GM06990 (cell line): Measurements from ENCODE around the gene FAM83D.

Experiments
- DNase-seq: peaks from one replicate; pipeline ENCODE4 v3.0.0-alpha.2; 2011; ENCODE audit not compliant: insufficient read length; ENCODE audit errors: extremely low read depth
- H3K27me3 ChIP-seq: replicated peaks from 2 replicates; pipeline ENCODE4 v1.6.0; 2011; ENCODE audit warnings: low read length; ENCODE audit not compliant: control insufficient read depth, insufficient read depth
- H3K36me3 ChIP-seq: 2 replicates; pipeline ENCODE4 v1.5.1; 2011; ENCODE audit warnings: low read length; ENCODE audit not compliant: control insufficient read depth, insufficient read depth
- H3K4me3 ChIP-seq: replicated peaks from 2 replicates; pipeline ENCODE4 v1.5.1; 2011; ENCODE audit warnings: low read depth, mild to moderate bottlenecking, control low read depth, low read length
- TF ChIP-seq, protein P1 (sequence below): IDR thresholded peaks from 2 replicates; pipeline ENCODE4 v1.5.1; 2011; ENCODE audit warnings: low read length, control low read depth, mild to moderate bottlenecking, inconsistent platforms; ENCODE audit not compliant: insufficient read depth, poor library complexity, severe bottlenecking

FAM83D gene

DNA sequence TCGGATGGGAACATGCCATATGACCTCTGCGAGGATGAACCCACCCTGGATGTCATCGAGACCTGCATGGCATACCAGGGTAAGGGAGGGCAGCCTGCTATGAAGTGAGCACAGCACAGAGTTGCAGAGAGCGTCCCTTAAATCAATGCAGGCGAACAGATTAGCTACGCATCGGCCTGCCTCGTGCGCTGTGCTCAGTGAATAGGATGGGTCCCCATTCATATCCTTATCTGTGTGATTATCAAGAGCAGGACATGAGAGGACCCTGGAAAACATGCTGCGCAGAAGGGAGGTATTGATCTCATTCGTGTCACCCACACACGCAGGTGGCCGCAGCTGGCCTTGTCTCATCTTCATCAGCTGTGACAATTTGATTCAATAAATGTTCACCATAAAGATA is 25.6 kb upstream of the FAM83D start:
- TF ChIP-seq, protein P1, sequence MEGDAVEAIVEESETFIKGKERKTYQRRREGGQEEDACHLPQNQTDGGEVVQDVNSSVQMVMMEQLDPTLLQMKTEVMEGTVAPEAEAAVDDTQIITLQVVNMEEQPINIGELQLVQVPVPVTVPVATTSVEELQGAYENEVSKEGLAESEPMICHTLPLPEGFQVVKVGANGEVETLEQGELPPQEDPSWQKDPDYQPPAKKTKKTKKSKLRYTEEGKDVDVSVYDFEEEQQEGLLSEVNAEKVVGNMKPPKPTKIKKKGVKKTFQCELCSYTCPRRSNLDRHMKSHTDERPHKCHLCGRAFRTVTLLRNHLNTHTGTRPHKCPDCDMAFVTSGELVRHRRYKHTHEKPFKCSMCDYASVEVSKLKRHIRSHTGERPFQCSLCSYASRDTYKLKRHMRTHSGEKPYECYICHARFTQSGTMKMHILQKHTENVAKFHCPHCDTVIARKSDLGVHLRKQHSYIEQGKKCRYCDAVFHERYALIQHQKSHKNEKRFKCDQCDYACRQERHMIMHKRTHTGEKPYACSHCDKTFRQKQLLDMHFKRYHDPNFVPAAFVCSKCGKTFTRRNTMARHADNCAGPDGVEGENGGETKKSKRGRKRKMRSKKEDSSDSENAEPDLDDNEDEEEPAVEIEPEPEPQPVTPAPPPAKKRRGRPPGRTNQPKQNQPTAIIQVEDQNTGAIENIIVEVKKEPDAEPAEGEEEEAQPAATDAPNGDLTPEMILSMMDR = no peak
- H3K4me3 ChIP-seq = no peak overlapping the region
- no peak for DNase-seq
- H3K36me3 ChIP-seq = peaks cover 54% of the 10 kb centered on the region
- H3K27me3 ChIP-seq = no peaks in the 10 kb centered on the region

DNA sequence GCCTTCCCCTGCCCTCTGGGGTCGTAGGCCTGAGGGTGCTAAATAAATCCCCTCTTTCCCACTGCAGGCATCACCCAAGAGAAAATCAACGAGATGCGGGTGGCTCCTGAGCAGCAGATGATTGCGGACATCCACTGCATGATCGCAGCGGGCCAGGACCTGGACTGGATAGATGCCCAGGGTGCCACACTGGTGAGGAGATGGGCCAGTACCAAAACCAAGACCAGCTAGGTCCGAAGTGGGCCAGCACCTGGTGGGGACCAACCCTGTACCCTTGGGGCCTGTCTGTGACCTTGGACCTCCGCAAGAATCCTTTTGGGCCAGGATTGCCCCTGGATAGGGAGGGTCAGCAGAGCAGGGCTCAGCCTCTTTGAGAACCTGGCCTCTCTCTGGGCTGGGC is 23.6 kb upstream of the FAM83D start:
- Histone ChIP-seq H3K36me3 (peaks cover 62% of the 10 kb centered on the region), H3K4me3 (no peak overlapping the region), H3K27me3 (no peaks in the 10 kb centered on the region)
- DNase-seq = no peak
- TF ChIP-seq, protein P1 = no peak

DNA sequence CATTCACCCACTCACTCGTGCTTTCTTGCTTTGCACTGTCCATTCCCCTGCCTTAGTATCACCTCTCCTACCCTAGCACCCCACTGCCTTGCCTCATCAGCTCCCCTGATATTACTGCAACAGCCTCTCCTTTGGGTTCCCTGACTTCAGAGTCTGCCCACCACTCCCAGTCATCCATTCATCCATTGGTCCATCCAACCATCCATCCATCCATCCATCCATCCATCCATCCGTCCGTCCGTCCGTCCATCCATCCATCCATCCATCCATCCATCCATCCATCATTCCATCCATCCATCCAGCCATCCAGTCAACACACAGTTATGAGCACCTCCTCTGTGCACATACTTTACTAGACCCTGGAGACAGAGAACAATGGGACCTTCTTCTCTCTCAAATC is 22.9 kb upstream of the FAM83D start:
- H3K36me3 ChIP-seq = peaks cover 69% of the 10 kb centered on the region
- TF ChIP-seq, protein P1 = no peak
- no peak overlapping the region for H3K4me3 ChIP-seq
- no peaks in the 10 kb centered on the region for H3K27me3 ChIP-seq
- DNase-seq = no peak

DNA sequence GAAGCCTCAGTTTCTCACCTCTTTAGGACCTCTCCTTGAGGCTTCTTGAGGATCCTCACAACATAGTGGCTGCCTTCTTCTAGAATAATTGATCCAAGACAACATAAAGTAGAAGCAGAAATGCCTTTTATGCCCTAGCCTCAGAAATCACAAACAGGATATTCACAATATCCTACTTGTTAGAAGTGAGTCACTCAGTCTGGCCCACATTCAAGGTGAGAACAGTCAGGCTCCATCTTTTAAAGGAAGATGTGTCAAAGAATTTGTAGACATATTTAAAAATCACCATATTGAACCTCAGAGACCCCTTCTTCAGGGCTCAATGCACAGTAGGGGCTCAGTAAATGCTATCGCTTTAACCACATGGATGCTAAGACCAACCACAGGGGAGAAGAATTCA is 20.8 kb upstream of the FAM83D start:
- H3K4me3 ChIP-seq = no peak overlapping the region
- no peaks in the 10 kb centered on the region for H3K27me3 ChIP-seq
- no peak for DNase-seq
- TF ChIP-seq, protein P1 = no peak
- peaks cover 68% of the 10 kb centered on the region for H3K36me3 ChIP-seq

DNA sequence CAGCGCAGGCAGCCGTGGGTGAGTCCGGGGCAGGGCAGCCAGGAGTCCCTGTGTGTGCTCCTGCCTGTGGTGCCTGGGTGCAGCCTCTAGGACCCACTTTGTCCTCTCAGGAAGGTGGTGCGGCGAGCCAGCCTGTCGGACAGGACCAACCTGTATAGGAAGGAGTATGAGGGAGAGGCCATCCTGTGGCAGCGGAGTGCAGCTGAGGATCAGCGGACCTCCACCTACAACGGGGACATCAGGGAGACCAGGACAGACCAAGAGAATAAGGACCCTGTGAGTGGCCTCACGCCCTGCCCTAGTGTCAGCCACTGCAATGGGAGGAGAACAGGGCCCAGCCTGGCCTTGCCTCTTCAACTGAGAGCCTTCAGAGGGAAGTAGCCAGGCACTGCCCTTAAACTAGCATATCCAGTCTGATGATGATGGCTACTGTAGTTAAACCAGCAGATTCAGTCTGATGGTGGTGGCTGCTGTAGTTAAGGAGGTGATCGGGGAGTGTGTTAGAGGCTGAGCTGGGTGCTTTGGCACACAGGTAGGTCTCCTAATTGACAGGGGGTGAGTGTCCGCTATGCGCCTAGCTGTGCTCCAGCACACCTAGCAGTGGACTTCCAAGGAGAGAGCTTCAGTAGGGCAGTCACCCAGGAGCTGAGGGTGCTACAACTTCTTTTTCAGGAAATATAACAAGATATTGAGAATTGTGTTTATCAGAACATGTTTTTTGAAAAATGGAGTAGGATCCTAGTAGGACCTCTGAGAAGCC is 18.1 kb upstream of the FAM83D start:
- Histone ChIP-seq H3K36me3 (peaks cover 48% of the 10 kb centered on the region), H3K27me3 (no peaks in the 10 kb centered on the region), H3K4me3 (no peak overlapping the region)
- DNase-seq = no peak
- TF ChIP-seq, protein P1 = no peak
